H9 (cell line): Measurements from ENCODE around the gene ETFA. TPM values are rescaled to one million over a fixed set of nuclear protein-coding genes. Genes with fewer than 3 reads are reported as not detected.

Experiments used
- DNase-seq: peaks from one replicate; pipeline ENCODE4 v3.0.0-alpha.2; 2017
- H2AFZ ChIP-seq: one replicate; pipeline ENCODE4 v1.6.1; 2013; ENCODE audit warnings: mild to moderate bottlenecking, low read length, control low read depth, moderate library complexity
- H2AK5ac ChIP-seq: 2 replicates; pipeline ENCODE4 v1.6.1; 2013; ENCODE audit warnings: low read length, control low read depth, mixed read lengths; ENCODE audit not compliant: insufficient read length
- H2BK120ac ChIP-seq: one replicate; pipeline ENCODE4 v1.6.1; 2013; ENCODE audit warnings: low read depth, mild to moderate bottlenecking, low read length, control low read depth, inconsistent platforms; ENCODE audit not compliant: poor library complexity, severe bottlenecking
- H2BK12ac ChIP-seq: 2 replicates; pipeline ENCODE4 v1.6.1; 2013; ENCODE audit warnings: low read length, control low read depth, mixed read lengths, low read depth; ENCODE audit not compliant: insufficient read length
- H2BK15ac ChIP-seq: 2 replicates; pipeline ENCODE4 v1.6.1; 2013; ENCODE audit warnings: low read depth, low read length, control low read depth
- H2BK20ac ChIP-seq: one replicate; pipeline ENCODE4 v1.6.1; 2013; ENCODE audit warnings: low read depth, mild to moderate bottlenecking, low read length, control low read depth, inconsistent platforms; ENCODE audit not compliant: poor library complexity, severe bottlenecking
- H2BK5ac ChIP-seq: 2 replicates; pipeline ENCODE4 v1.6.1; 2013; ENCODE audit warnings: low read length, control low read depth, mixed read lengths; ENCODE audit not compliant: insufficient read length
- H3K14ac ChIP-seq: 2 replicates; pipeline ENCODE4 v1.6.1; 2013; ENCODE audit warnings: low read length, control low read depth; ENCODE audit not compliant: insufficient read depth
- H3K18ac ChIP-seq: 2 replicates; pipeline ENCODE4 v1.6.1; 2013; ENCODE audit warnings: low read depth, mild to moderate bottlenecking, mixed read lengths, low read length, control low read depth; ENCODE audit not compliant: insufficient read length
- H3K23ac ChIP-seq: 2 replicates; pipeline ENCODE4 v1.6.1; 2013; ENCODE audit warnings: low read length, control low read depth, mixed read lengths, low read depth; ENCODE audit not compliant: insufficient read length
- H3K23me2 ChIP-seq: 2 replicates; pipeline ENCODE4 v1.6.1; 2013; ENCODE audit warnings: low read depth, mild to moderate bottlenecking, mixed read lengths, low read length, control low read depth; ENCODE audit not compliant: insufficient read length, poor library complexity, severe bottlenecking
- H3K27ac ChIP-seq: 2 replicates; pipeline ENCODE4 v1.5.1; 2013; ENCODE audit warnings: low read length, control low read depth, mixed read lengths, low read depth; ENCODE audit not compliant: insufficient read length
- H3K27me3 ChIP-seq: 2 replicates; pipeline ENCODE4 v1.6.1; 2013; ENCODE audit warnings: low read length, control low read depth, inconsistent platforms; ENCODE audit not compliant: insufficient read depth
- H3K4ac ChIP-seq: 2 replicates; pipeline ENCODE4 v1.6.1; 2013; ENCODE audit warnings: low read depth, mild to moderate bottlenecking, control low read depth, inconsistent platforms, low read length, moderate library complexity
- H3K4me1 ChIP-seq: 2 replicates; pipeline ENCODE4 v1.6.1; 2013; ENCODE audit warnings: low read length, control low read depth, inconsistent platforms; ENCODE audit not compliant: insufficient read depth
- H3K4me2 ChIP-seq: 2 replicates; pipeline ENCODE4 v1.6.1; 2013; ENCODE audit warnings: low read length, control low read depth, mixed read lengths; ENCODE audit not compliant: insufficient read length, insufficient read depth
- H3K56ac ChIP-seq: 2 replicates; pipeline ENCODE4 v1.6.1; 2013; ENCODE audit warnings: low read depth, mild to moderate bottlenecking, mixed read lengths, low read length, control low read depth; ENCODE audit not compliant: insufficient read length
- H3K79me1 ChIP-seq: 2 replicates; pipeline ENCODE4 v1.6.1; 2013; ENCODE audit warnings: low read depth, mild to moderate bottlenecking, moderate library complexity, low read length, control low read depth, inconsistent platforms; ENCODE audit not compliant: insufficient read depth, poor library complexity, severe bottlenecking
- H3K79me2 ChIP-seq: 2 replicates; pipeline ENCODE4 v1.6.1; 2013; ENCODE audit warnings: low read length, control low read depth, inconsistent platforms; ENCODE audit not compliant: insufficient read depth
- H3K9ac ChIP-seq: 2 replicates; pipeline ENCODE4 v1.6.1; 2013; ENCODE audit warnings: low read length, control low read depth, mixed read lengths; ENCODE audit not compliant: insufficient read length; ENCODE audit errors: extremely low read depth
- H3K9me3 ChIP-seq: one replicate; pipeline ENCODE4 v1.6.1; 2013; ENCODE audit warnings: low read depth, low read length, inconsistent platforms; ENCODE audit not compliant: control insufficient read depth
- H3T11ph ChIP-seq: one replicate; pipeline ENCODE4 v1.6.1; 2013; ENCODE audit warnings: mild to moderate bottlenecking, low read length, control low read depth, inconsistent platforms
- H4K20me1 ChIP-seq: one replicate; pipeline ENCODE4 v1.6.1; 2013; ENCODE audit not compliant: control insufficient read depth, insufficient read length, insufficient read depth
- H4K5ac ChIP-seq: 2 replicates; pipeline ENCODE4 v1.6.1; 2013; ENCODE audit warnings: low read depth, mild to moderate bottlenecking, mixed read lengths, low read length, control low read depth; ENCODE audit not compliant: insufficient read length
- H4K8ac ChIP-seq: replicated peaks from 2 replicates; pipeline ENCODE4 v1.6.1; 2013; ENCODE audit warnings: low read length, control low read depth, mixed read lengths, low read depth; ENCODE audit not compliant: insufficient read length
- H4K91ac ChIP-seq: 2 replicates; pipeline ENCODE4 v1.6.1; 2013; ENCODE audit warnings: low read depth, mild to moderate bottlenecking, moderate library complexity, mixed read lengths, low read length, control low read depth; ENCODE audit not compliant: insufficient read length
- H3K27ac Mint-ChIP-seq, 3 experiments: 2 replicates in 2 of 3; 3 replicates in 1 of 3; pipeline ENCODE4 v1.8.0; 2020 to 2021; ENCODE audit warnings: mixed read lengths in 3 of 3, mild to moderate bottlenecking in 1 of 3, moderate library complexity in 1 of 3
- H3K27me3 Mint-ChIP-seq: 2 replicates; pipeline ENCODE4 v1.8.0; 2021; ENCODE audit warnings: low read depth, mild to moderate bottlenecking, moderate library complexity, mixed read lengths
- H3K36me3 Mint-ChIP-seq, 3 experiments: 2 replicates in 2 of 3; 3 replicates in 1 of 3; pipeline ENCODE4 v1.8.0; 2020 to 2021; ENCODE audit warnings: low read depth in 3 of 3, mixed read lengths in 3 of 3; ENCODE audit not compliant: insufficient read depth in 1 of 3
- H3K4me1 Mint-ChIP-seq, 2 experiments: 2 replicates each; pipeline ENCODE4 v1.8.0; 2020; ENCODE audit warnings: mixed read lengths in 2 of 2
- H3K4me3 Mint-ChIP-seq, 2 experiments: 2 replicates in 1 of 2; 3 replicates in 1 of 2; pipeline ENCODE4 v1.8.0; 2020 to 2021; ENCODE audit warnings: mild to moderate bottlenecking in 2 of 2, mixed read lengths in 2 of 2, moderate library complexity in 1 of 2
- H3K9me3 Mint-ChIP-seq, 2 experiments: 2 replicates in 1 of 2; 3 replicates in 1 of 2; pipeline ENCODE4 v1.8.0; 2020; ENCODE audit warnings: mild to moderate bottlenecking in 2 of 2, mixed read lengths in 2 of 2, moderate library complexity in 1 of 2
- CTCF ChIP-seq: fragments of 200-600 bp; sonication (generic); conservative IDR thresholded peaks from 3 replicates; pipeline ENCODE4 v1.8.0; 2021; ENCODE audit warnings: antibody characterized with exemption, mild to moderate bottlenecking
- WGBS: extraction: QIAGEN DNeasy Blood & Tissue Kit; methylation state at CpG from one replicate; pipeline ENCODE4 v1.1.7; 2013; ENCODE audit warnings: missing lambda C conversion rate, low lambda C conversion rate, mixed read lengths; ENCODE audit not compliant: insufficient read length; ENCODE audit errors: extremely low coverage; 5-methylcytosine and 5-hydroxymethylcytosine counted together
- total RNA-seq: library from RNA; stranded (reverse); gene quantifications from 2 replicates; pipeline ENCODE4 v1.2.1, GENCODE V29; 2021

Gene ETFA
- total RNA-seq, 1 experiment from 2014 or later: 109 TPM

- Mint-ChIP-seq H3K36me3 (no peaks in the 10 kb centered on the region; a peak in 1 of 7 replicates), H3K9me3 (no peaks in the 10 kb centered on the region), H3K27ac (no peak overlapping the region), H3K27me3 (peaks cover 31% of the 10 kb centered on the region), H3K4me1 (peaks cover 10 to 17% of the 10 kb centered on the region in 2 experiments; a peak in 3 of 4 replicates), H3K4me3 (no peak overlapping the region)
- Histone ChIP-seq H4K91ac (no peak overlapping the region), H3K56ac (no peak overlapping the region), H2BK120ac (no peak overlapping the region), H3T11ph (no peak overlapping the region), H4K8ac (no peak overlapping the region), H3K27me3 (no peaks in the 10 kb centered on the region), H3K4me2 (no peak overlapping the region), H3K4ac (no peak overlapping the region), H3K18ac (no peak overlapping the region), H2AK5ac (no peak overlapping the region), H3K79me2 (no peaks in the 10 kb centered on the region), H3K14ac (no peak overlapping the region), H4K5ac (no peak overlapping the region), H3K27ac (no peak overlapping the region), H3K23me2 (peaks cover 3% of the 10 kb centered on the region), H2BK15ac (no peak overlapping the region), H2BK5ac (no peak overlapping the region), H3K23ac (no peak overlapping the region), H3K4me1 (no peaks in the 10 kb centered on the region), H2BK12ac (no peak overlapping the region), H2BK20ac (no peak overlapping the region), H3K9me3 (no peaks in the 10 kb centered on the region), H3K79me1 (no peaks in the 10 kb centered on the region), H4K20me1 (no peaks in the 10 kb centered on the region), H2AFZ (no peak overlapping the region), H3K9ac (no peak overlapping the region)
- no CpG with 5 or more reads among the region's 3 CpGs for WGBS
- DNase-seq: peak; percentile 77
- peak; percentile 76 for TF ChIP-seq CTCF
Measured at GRCh38 chr15:76185716-76186115, 125.6 kb downstream of the ETFA start.
